Pancreas (tissue), 10 donors: ENCODE measurements around the gene ZXDC. TPM values are rescaled to one million over a fixed set of nuclear protein-coding genes. Genes with fewer than 3 reads are reported as not detected.

Experiments
- ATAC-seq, 4 donors: fragments of 200-7000 bp; cut with Tn5 transposase; one replicate each; pipeline versions ENCODE4 v1.8.0 to v1.9.1; 2020; ENCODE audit warnings: mild to moderate bottlenecking in 4 of 4, moderate library complexity in 4 of 4
- DNase-seq, 6 donors: peaks; one replicate each; pipeline ENCODE4 v3.0.0-alpha.2; 2020
- FAIRE-seq: peaks from 2 replicates; lab custom pipeline; 2012; peaks lifted over from hg19 to GRCh38; lab: Jason Lieb, UNC
- H3K27ac ChIP-seq, 4 donors: fragments of 200-600 bp; sonication (generic); 1 replicate in 3 of 4; 2 replicates in 1 of 4; pipeline versions ENCODE4 v1.5.0 to v1.8.0; 2020
- H3K27me3 ChIP-seq, 4 donors: fragments of 200-600 bp; one replicate each; pipeline ENCODE4 v1.8.0; 2021
- H3K36me3 ChIP-seq, 3 donors: fragments of 200-600 bp; sonication (generic) in 1 of 3; one replicate each; pipeline versions ENCODE4 v1.5.0 to v1.8.0; 2020 to 2021
- H3K4me1 ChIP-seq, 3 donors: fragments of 200-600 bp; one replicate each; pipeline ENCODE4 v1.8.0; 2021
- H3K4me3 ChIP-seq, 4 donors: fragments of 200-600 bp; sonication (generic) in 2 of 4; one replicate each; pipeline versions ENCODE4 v1.5.0 to v1.8.0; 2020 to 2021
- H3K9me3 ChIP-seq, 4 donors: fragments of 200-600 bp; one replicate each; pipeline ENCODE4 v1.8.0; 2021
- CTCF ChIP-seq, 4 donors: fragments of 200-600 bp; sonication (generic) in 3 of 4; IDR thresholded peaks; one replicate each; pipeline versions ENCODE4 v1.5.0 to v1.8.0; 2021; ENCODE audit warnings: antibody characterized with exemption in 4 of 4
- WGBS, 2 donors: extraction: QIAGEN DNeasy Blood & Tissue Kit; methylation state at CpG; one replicate each; pipeline ENCODE4 v1.1.7; 2013; 5-methylcytosine and 5-hydroxymethylcytosine counted together
- intact Hi-C, 3 donors: fragments of 100-400 bp; cut with DNase I; formaldehyde crosslinking; loops; one replicate each; pipeline versions ENCODE4 v1.11.1 to v1.14.2; 2022
- polyA plus RNA-seq, 2 donors: library from polyadenylated mRNA; stranded (reverse); fragments of 200-250 nt; gene quantifications; one replicate each; pipeline ENCODE4 v1.2.3, GENCODE V29; 2013
- total RNA-seq, 6 donors: library from RNA; stranded (reverse); fragmentation: NEBNext Ultra II Directional in 4 of 6; extraction: Animal tissue kit (Norgen Biotek cat#: 25700) in 4 of 6; gene quantifications; one replicate each; pipeline versions ENCODE4 v1.2.1 to v1.2.4, GENCODE V29; 2021 to 2023
- donor health status: healthy with polysubstance abuse.
- donor health status: DM: no; HTN: no; CAD: no; lungs with moderate emphysema.
- donor health status: DM: no; HTN: no; CAD: no.
- donor health status: control.
- donor health status: control.
- donor health status: Bipolar disorder and iron deficiency.
- donor health status: DM: yes; HTN: yes; CAD: no.
- donor health status: DM: no; HTN: no; CAD: no.
- donor health status: DM: no; HTN: no; CAD: no.
- donor health status: DM: yes; HTN: yes; CAD: no.

Gene ZXDC
- total and polyA plus RNA-seq, 8 donors: 19.4 to 26.1 (median 20.9) TPM

DNA sequence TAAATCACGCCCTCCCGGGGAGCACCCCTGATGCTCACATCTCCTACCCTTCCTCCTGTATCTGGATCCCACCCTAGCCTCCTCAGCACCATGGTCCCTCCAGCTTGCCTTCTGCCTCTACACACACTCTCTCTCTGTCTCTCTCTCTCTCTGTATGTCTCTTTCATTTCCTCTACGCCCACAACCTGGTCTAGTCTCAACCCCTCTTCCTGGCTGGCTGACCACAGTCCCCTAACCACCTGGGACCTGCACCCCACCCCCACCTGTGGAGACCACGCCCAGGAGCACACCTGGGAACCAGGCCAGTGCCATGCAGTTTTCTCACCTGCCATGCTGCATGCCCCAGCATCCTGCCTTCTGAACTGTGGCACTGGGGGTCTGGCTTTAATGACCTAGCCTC is 84.9 kb downstream of the ZXDC start:
- no peak for FAIRE-seq

DNA sequence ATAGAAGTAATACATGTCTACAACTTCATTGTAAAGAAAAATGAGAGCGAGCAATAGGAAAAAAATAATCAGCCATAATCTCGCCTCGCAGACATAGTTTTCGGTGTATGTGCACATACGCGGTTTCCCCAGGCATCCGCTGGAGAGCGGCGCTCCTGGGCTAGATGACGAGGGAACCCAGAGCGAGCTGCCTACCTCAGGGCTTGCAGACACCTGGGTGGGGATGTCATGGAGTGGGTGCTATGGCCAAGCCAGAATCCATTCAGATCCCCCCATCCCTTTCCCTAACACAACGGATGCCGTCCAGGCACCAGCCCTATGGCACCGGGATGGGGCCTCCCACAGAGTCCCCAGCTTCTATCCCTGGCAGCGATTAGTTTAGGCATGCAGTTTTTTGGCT is 85.5 kb downstream of the ZXDC start:
- no peak overlapping the region for H3K4me3 ChIP-seq
- no peaks in the 10 kb centered on the region for H3K9me3 ChIP-seq
- no peaks in the 10 kb centered on the region for H3K36me3 ChIP-seq
- intact Hi-C loops: loop anchor here in 2 of 3 donors (5.0 kb wide), 2 partner anchors 133 to 258 kb away; no protein-coding TSS in a partner anchor
- FAIRE-seq: no peak
- no peaks in the 10 kb centered on the region for H3K27me3 ChIP-seq
- no peak for TF ChIP-seq CTCF (IDR thresholded peaks at IDR 0.05)
- peaks cover 0 to 5% (median 0%) of the 10 kb centered on the region in 3 donors for H3K4me1 ChIP-seq
- DNase-seq: peak in 1 of 6 donors; percentile 51
- no peak for ATAC-seq
- H3K27ac ChIP-seq: no peak overlapping the region
- 89% methylated on average over 15 of the region's 15 CpGs for WGBS, 2 donors

More for the DNA sequence above, 84.9 kb downstream of the ZXDC start:
- H3K27me3 ChIP-seq: no peaks in the 10 kb centered on the region
- 66 to 76% methylated on average over 4 of the region's 4 CpGs for WGBS, 2 donors
- H3K27ac ChIP-seq: no peak overlapping the region
- H3K36me3 ChIP-seq: no peaks in the 10 kb centered on the region
- DNase-seq (peak in 1 of 6 donors; percentile 34), ATAC-seq (no peak)
- intact Hi-C loops: loop anchor here in 2 of 3 donors (5.0 kb wide), 2 partner anchors 133 to 258 kb away; no protein-coding TSS in a partner anchor
- H3K4me3 ChIP-seq: no peak overlapping the region
- peaks cover 0 to 5% (median 0%) of the 10 kb centered on the region in 3 donors for H3K4me1 ChIP-seq
- no peaks in the 10 kb centered on the region for H3K9me3 ChIP-seq
- no peak for TF ChIP-seq CTCF (IDR thresholded peaks at IDR 0.05)

- no peak for TF ChIP-seq CTCF (IDR thresholded peaks at IDR 0.05)
- Histone ChIP-seq H3K9me3 (no peaks in the 10 kb centered on the region), H3K4me1 (peaks cover 0 to 5% (median 0%) of the 10 kb centered on the region in 3 donors), H3K27ac (peak overlapping the region in 2 of 4 donors; percentile 76 to 85), H3K27me3 (no peaks in the 10 kb centered on the region), H3K4me3 (no peak overlapping the region), H3K36me3 (no peaks in the 10 kb centered on the region)
- intact Hi-C loops: loop anchor here in 2 of 3 donors (5.0 kb wide), 2 partner anchors 132 to 257 kb away; no protein-coding TSS in a partner anchor
- FAIRE-seq (no peak), DNase-seq (no peak), ATAC-seq (peak in 1 of 4 donors; percentile 40)
- WGBS, 2 donors: 53 to 57% methylated on average over 16 to 17 of the region's 17 CpGs
Measured at GRCh38 chr3:126389794-126390146, 85.9 kb downstream of the ZXDC start.

- intact Hi-C loops: no loop called here
- peak overlapping the region in 2 of 4 donors; percentile 21 to 42 for H3K4me3 ChIP-seq
- no peaks in the 10 kb centered on the region for H3K27me3 ChIP-seq
- ATAC-seq (peak; percentile 97 to 99 (median 99)), FAIRE-seq (no peak), DNase-seq (peak; percentile 92 to 97 (median 93))
- 2 to 3% methylated on average over 57 to 58 of the region's 58 CpGs for WGBS, 2 donors
- peaks cover 0 to 5% (median 0%) of the 10 kb centered on the region in 3 donors for H3K4me1 ChIP-seq
- no peaks in the 10 kb centered on the region for H3K36me3 ChIP-seq
- peak; percentile 78 to 99 (median 92) for TF ChIP-seq CTCF (IDR thresholded peaks at IDR 0.05)
- peak overlapping the region; percentile 76 to 85 (median 84) for H3K27ac ChIP-seq
- H3K9me3 ChIP-seq: no peaks in the 10 kb centered on the region
Measured at GRCh38 chr3:126389112-126389793, 86.4 kb downstream of the ZXDC start.

Other genes starting within 250 kb of the ZXDC start
- gene KLF15, start 118.5 kb downstream of the ZXDC start, total RNA-seq: 10 to 100 TPM; 15.2 to 38.3 (median 30.6) TPM
- gene KLF15, start 118.5 kb downstream of the ZXDC start, polyA plus RNA-seq: 10 to 100 TPM; 11.3 to 27.1 TPM
- gene CFAP100, start 81.0 kb downstream of the ZXDC start, total RNA-seq: not detected
- not detected for gene CFAP100, start 81.0 kb downstream of the ZXDC start, polyA plus RNA-seq
- gene UROC1, start 41.9 kb upstream of the ZXDC start, total RNA-seq: not detected
- gene UROC1, start 41.9 kb upstream of the ZXDC start, polyA plus RNA-seq: under 1 TPM in 1 of 2 donors, not detected in 1; 0.09 TPM
- gene CHST13, start 48.3 kb upstream of the ZXDC start, total RNA-seq: under 1 TPM in 4 of 6 donors, not detected in 2; 0.08 to 0.28 (median 0.20) TPM
- under 1 TPM; 0.08 to 0.19 TPM for gene CHST13, start 48.3 kb upstream of the ZXDC start, polyA plus RNA-seq
- not detected for gene C3orf22, start 83.0 kb upstream of the ZXDC start, total RNA-seq
- gene C3orf22, start 83.0 kb upstream of the ZXDC start, polyA plus RNA-seq: under 1 TPM in 1 of 2 donors, not detected in 1; 0.09 TPM
- 1 to 10 TPM; 4.7 to 8.3 (median 7.1) TPM for gene TXNRD3, start 179.2 kb upstream of the ZXDC start, total RNA-seq
- gene TXNRD3, start 179.2 kb upstream of the ZXDC start, polyA plus RNA-seq: 1 to 10 TPM; 4.4 to 5.0 TPM
- gene CHCHD6, start 228.3 kb upstream of the ZXDC start, total RNA-seq: 1 to 10 TPM; 5.0 to 6.4 (median 5.9) TPM
- gene CHCHD6, start 228.3 kb upstream of the ZXDC start, polyA plus RNA-seq: 10 to 100 TPM in 1 of 2 donors, 1 to 10 TPM in 1; 9.1 to 10.9 TPM